HepG2 (cell line): Measurements from ENCODE around the gene PXT1. TPM values are rescaled to one million over a fixed set of nuclear protein-coding genes. Genes with fewer than 3 reads are reported as not detected.

ENCODE experiments used
- ATAC-seq: fragments of 200-7000 bp; cut with Tn5 transposase; 3 replicates; pipeline ENCODE4 v1.9.1; 2020; ENCODE audit warnings: mild to moderate bottlenecking, moderate library complexity
- BruUV-seq: library from RNA; stranded (reverse); fragments of 400-500 nt; replicated peaks from 2 replicates; lab custom pipeline; 2021; lab: Mats Ljungman, UMichigan
- CTCF ChIA-PET: fragments of 300-600 bp; formaldehyde crosslinking; extraction: SDS; loops from one replicate; lab custom pipeline; 2021; ENCODE audit warnings: low total read pairs, inconsistent platforms, low intra/inter-chr PET ratio; lab: Yijun Ruan, JAX
- POLR2A ChIA-PET: fragments of 350-600 bp; sonication (Branson Sonifier 250); formaldehyde crosslinking; loops from one replicate; lab custom pipeline; 2020; ENCODE audit warnings: antibody characterized with exemption, inconsistent platforms; lab: Yijun Ruan, JAX
- DNase-seq: peaks from one replicate; pipeline ENCODE4 v3.0.0-alpha.2; 2015; ENCODE audit warnings: low spot score
- FAIRE-seq: peaks from 3 replicates; lab custom pipeline; 2011; peaks lifted over from hg19 to GRCh38; lab: Jason Lieb, UNC
- H2AFZ ChIP-seq: one replicate; pipeline ENCODE4 v1.6.1; 2011; ENCODE audit warnings: low read length, inconsistent platforms
- H3K27ac ChIP-seq: fragments of 300-600 bp; 3 replicates; pipeline ENCODE4 v1.8.0; 2011; ENCODE audit warnings: mixed run types, mild to moderate bottlenecking, mixed read lengths, low read length, inconsistent platforms; ENCODE audit not compliant: insufficient read depth; ENCODE audit errors: extremely low read length
- H3K27me3 ChIP-seq, 2 experiments: fragments of 200-600 bp in 1 of 2; 2 replicates in 1 of 2; 3 replicates in 1 of 2; pipeline versions ENCODE4 v1.6.0 to v1.8.0; 2011; ENCODE audit warnings: low read length in 2 of 2, mild to moderate bottlenecking in 2 of 2, moderate library complexity in 2 of 2, inconsistent platforms in 1 of 2; ENCODE audit not compliant: insufficient read depth in 2 of 2, control insufficient read depth in 1 of 2
- H3K36me3 ChIP-seq, 2 experiments: fragments of 200-600 bp in 1 of 2; replicated peaks in 1 of 2; 2 replicates in 1 of 2; 3 replicates in 1 of 2; pipeline versions ENCODE4 v1.5.1 to v1.8.0; 2011; ENCODE audit warnings: low read length in 2 of 2, inconsistent platforms in 1 of 2; ENCODE audit not compliant: insufficient read depth in 2 of 2, control insufficient read depth in 1 of 2
- H3K4me1 ChIP-seq: 2 replicates; pipeline ENCODE4 v1.5.1; 2012; ENCODE audit warnings: low read length, inconsistent platforms; ENCODE audit not compliant: insufficient read depth
- H3K4me2 ChIP-seq: 2 replicates; pipeline ENCODE4 v1.6.0; 2011; ENCODE audit warnings: low read depth, low read length, inconsistent platforms
- H3K4me3 ChIP-seq, 3 experiments: fragments of 200-600 bp in 1 of 3; sonication (generic), shearing (Covaris generic) in 1 of 3; replicated peaks in 1 of 3; 2 replicates each; pipeline ENCODE4 v1.5.1; 2011 to 2016; ENCODE audit warnings: low read length in 3 of 3, inconsistent platforms in 2 of 3, low read depth in 2 of 3, mild to moderate bottlenecking in 2 of 3, control low read depth in 1 of 3, mixed read lengths in 1 of 3; ENCODE audit not compliant: insufficient read depth in 1 of 3
- H3K79me2 ChIP-seq: one replicate; pipeline ENCODE4 v1.6.1; 2011; ENCODE audit warnings: low read length, inconsistent platforms; ENCODE audit not compliant: insufficient read depth
- H3K9ac ChIP-seq: 2 replicates; pipeline ENCODE4 v1.6.0; 2011; ENCODE audit warnings: mild to moderate bottlenecking, low read depth, low read length, inconsistent platforms; ENCODE audit not compliant: insufficient read depth
- H3K9me3 ChIP-seq: 2 replicates; pipeline ENCODE4 v1.5.1; 2012; ENCODE audit warnings: mild to moderate bottlenecking, low read length
- H4K20me1 ChIP-seq: 2 replicates; pipeline ENCODE4 v1.6.0; 2011; ENCODE audit warnings: inconsistent platforms, mild to moderate bottlenecking, low read length, moderate library complexity; ENCODE audit not compliant: insufficient read depth
- EED ChIP-seq: sonication (generic); formaldehyde crosslinking; IDR thresholded peaks from 2 replicates; pipeline ENCODE4 v1.5.0; 2020; ENCODE audit warnings: mild to moderate bottlenecking, missing genetic modification reagents
- ELF3 ChIP-seq: IDR thresholded peaks from 2 replicates; pipeline ENCODE4 v1.6.1; 2016; ENCODE audit warnings: missing genetic modification reagents, missing compliant biosample characterization
- EP300 ChIP-seq, 3 experiments: sonication (generic) in 1 of 3; formaldehyde crosslinking in 1 of 3; IDR thresholded peaks; 2 replicates each; pipeline versions ENCODE4 v1.5.1 to v1.6.1; 2011 to 2020; ENCODE audit warnings: low read depth in 2 of 3, low read length in 2 of 3, borderline replicate concordance in 1 of 3, improper control_type of control experiment in 1 of 3, mild to moderate bottlenecking in 1 of 3, missing genetic modification reagents in 1 of 3, moderate library complexity in 1 of 3
- REPIN1 ChIP-seq: sonication (generic); formaldehyde crosslinking; IDR thresholded peaks from 2 replicates; pipeline ENCODE4 v1.8.0; 2022; ENCODE audit warnings: missing genetic modification reagents, low read depth, mild to moderate bottlenecking, borderline replicate concordance
- STAT5B ChIP-seq: sonication (generic); formaldehyde crosslinking; IDR thresholded peaks from 2 replicates; pipeline ENCODE4 v1.4.0; 2020; ENCODE audit warnings: missing genetic modification reagents
- TBX3 ChIP-seq: fragments of 450-650 bp; IDR thresholded peaks from 2 replicates; pipeline ENCODE4 v1.6.1; 2017; ENCODE audit warnings: antibody characterized with exemption, mild to moderate bottlenecking, inconsistent platforms, borderline replicate concordance
- THAP8 ChIP-seq: sonication (generic); formaldehyde crosslinking; IDR thresholded peaks from 2 replicates; pipeline ENCODE4 v1.5.1; 2020; ENCODE audit warnings: missing genetic modification reagents, mild to moderate bottlenecking, borderline replicate concordance
- XBP1 ChIP-seq: sonication (generic); formaldehyde crosslinking; IDR thresholded peaks from 2 replicates; pipeline ENCODE4 v1.5.0; 2020; ENCODE audit warnings: missing genetic modification reagents
- ZNF124 ChIP-seq: sonication (generic); formaldehyde crosslinking; IDR thresholded peaks from 2 replicates; pipeline ENCODE4 v1.4.0; 2020; ENCODE audit warnings: missing genetic modification reagents
- ZNF737 ChIP-seq: sonication (generic); formaldehyde crosslinking; IDR thresholded peaks from 2 replicates; pipeline ENCODE4 v1.5.0; 2020; ENCODE audit warnings: missing genetic modification reagents, mild to moderate bottlenecking, borderline replicate concordance
- ZNF816 ChIP-seq: sonication (generic); formaldehyde crosslinking; IDR thresholded peaks from 2 replicates; pipeline ENCODE4 v1.8.0; 2022; ENCODE audit warnings: missing genetic modification reagents, mild to moderate bottlenecking, borderline replicate concordance
- ZNF839 ChIP-seq: sonication (generic); formaldehyde crosslinking; IDR thresholded peaks from 2 replicates; pipeline ENCODE4 v1.4.0; 2020; ENCODE audit warnings: missing genetic modification reagents, mild to moderate bottlenecking, borderline replicate concordance
- ZSCAN22 ChIP-seq: sonication (generic); formaldehyde crosslinking; IDR thresholded peaks from 2 replicates; pipeline ENCODE4 v1.4.0; 2020; ENCODE audit warnings: mild to moderate bottlenecking, missing genetic modification reagents
- WGBS: methylation state at CpG from one replicate; pipeline ENCODE4 v1.1.6; 2017; ENCODE audit warnings: low lambda C conversion rate; 5-methylcytosine and 5-hydroxymethylcytosine counted together
- in situ Hi-C: cut with HindIII; loops from 2 replicates; pipeline ENCODE4 v1.10.0; 2017; ENCODE audit warnings: low pct_unique_long_range_greater_than_20kb; ENCODE audit not compliant: extremely low pct_ligation_motif_present
- intact Hi-C: fragments of 100-400 bp; cut with micrococcal nuclease; formaldehyde crosslinking; loops from one replicate; pipeline ENCODE4 v1.10.0; 2022; ENCODE audit not compliant: unreplicated experiment
- polyA plus RNA-seq, 8 experiments: library from polyadenylated mRNA; depleted of rRNA in 3 of 8; stranded (reverse) in 7 of 8; unstranded in 1 of 8; fragments of >200 nt; fragmentation: Illumina TruSeq in 4 of 8; extraction: Trizol in 4 of 8; gene quantifications; 2 replicates each; pipeline versions ENCODE4 v1.2.1 to v1.2.3, GENCODE V29; 2011 to 2016; ENCODE audit warnings: low read depth in 4 of 8, missing spikeins in 1 of 8, mixed read lengths in 1 of 8; ENCODE audit not compliant: insufficient read depth in 1 of 8
- total RNA-seq, 5 experiments: library from RNA; depleted of rRNA; stranded (reverse); fragments of >200 nt; fragmentation: Illumina TruSeq; extraction: Trizol; gene quantifications; 2 replicates each; pipeline ENCODE4 v1.2.3, GENCODE V29; 2016; ENCODE audit warnings: low read depth in 1 of 5

Gene PXT1
- total and polyA plus RNA-seq, 2 of the 13 experiments (the other 11 are each of a cell fraction or from before 2014, with no cell fraction given), result 0.04 TPM; not detected in 1

GRCh38 chr6:36402481-36402880, 40.2 kb downstream of the PXT1 start:
- no TSS peak for BruUV-seq
- POLR2A ChIA-PET, result interaction anchor here (0.7 kb wide), 1 partner anchor 83 kb away, joined by 3 read pairs; no protein-coding TSS in a partner anchor
- ATAC-seq, result no peak
- Histone ChIP-seq H3K9me3 (no peaks in the 10 kb centered on the region), H3K36me3 (no peaks in the 10 kb centered on the region), H3K4me1 (no peaks in the 10 kb centered on the region), H4K20me1 (no peaks in the 10 kb centered on the region), H3K9ac (no peak overlapping the region), H3K27me3 (peaks cover 0 to 26% of the 10 kb centered on the region in 2 experiments; a peak in 2 of 5 replicates), H3K79me2 (no peaks in the 10 kb centered on the region), H3K4me3 (no peak overlapping the region), H3K4me2 (no peak overlapping the region), H3K27ac (no peak overlapping the region), H2AFZ (no peak overlapping the region)
- in situ Hi-C loops (no loop called here), intact Hi-C loops (no loop called here)
- FAIRE-seq, result no peak
- 2% methylated on average over 3 of the region's 3 CpGs for WGBS
- CTCF ChIA-PET, result no interaction called here
- TF ChIP-seq THAP8 (CRISPR knock-in tag), result no peak
- no peak for TF ChIP-seq EED
- no peak for TF ChIP-seq XBP1
- TF ChIP-seq ZNF737 (CRISPR knock-in tag), result no peak
- TF ChIP-seq EP300 (IDR thresholded peaks at IDR 0.05; ENCODE audit: low read depth in 2 of 2, low read length in 2 of 2), result no peak
- no peak for TF ChIP-seq EP300 (CRISPR knock-in tag; IDR thresholded peaks at IDR 0.05; ENCODE audit: borderline replicate concordance)
- no peak for TF ChIP-seq STAT5B (CRISPR knock-in tag)
- TF ChIP-seq ELF3 (CRISPR knock-in tag), result no peak
- TF ChIP-seq TBX3, result no peak
- no peak for TF ChIP-seq ZNF124
- no peak for TF ChIP-seq ZNF839
- no peak for TF ChIP-seq ZNF816 (CRISPR knock-in tag)
- no peak for TF ChIP-seq ZSCAN22 (CRISPR knock-in tag)
- no peak for TF ChIP-seq REPIN1 (CRISPR knock-in tag)
- DNase-seq, result no peak
